NB4 (cell line): Measurements from ENCODE around the gene FNDC4.

Experiments used
- MYC ChIP-seq: IDR thresholded peaks from 2 replicates; pipeline ENCODE4 v1.6.1; 2011; ENCODE audit warnings: low read depth, low read length
- POLR2A ChIP-seq: IDR thresholded peaks from 2 replicates; pipeline ENCODE4 v1.6.1; 2011; ENCODE audit warnings: mild to moderate bottlenecking; ENCODE audit not compliant: insufficient read length; ENCODE audit errors: extremely low read depth
- TF ChIP-seq, protein P1 (sequence below): IDR thresholded peaks from one replicate; pipeline ENCODE4 v1.5.1; 2012; ENCODE audit warnings: low read depth, low read length
- TF ChIP-seq, protein P2 (sequence below): IDR thresholded peaks from 2 replicates; pipeline ENCODE4 v1.6.1; 2011; ENCODE audit warnings: low read depth, low read length

- TF ChIP-seq, protein P1, sequence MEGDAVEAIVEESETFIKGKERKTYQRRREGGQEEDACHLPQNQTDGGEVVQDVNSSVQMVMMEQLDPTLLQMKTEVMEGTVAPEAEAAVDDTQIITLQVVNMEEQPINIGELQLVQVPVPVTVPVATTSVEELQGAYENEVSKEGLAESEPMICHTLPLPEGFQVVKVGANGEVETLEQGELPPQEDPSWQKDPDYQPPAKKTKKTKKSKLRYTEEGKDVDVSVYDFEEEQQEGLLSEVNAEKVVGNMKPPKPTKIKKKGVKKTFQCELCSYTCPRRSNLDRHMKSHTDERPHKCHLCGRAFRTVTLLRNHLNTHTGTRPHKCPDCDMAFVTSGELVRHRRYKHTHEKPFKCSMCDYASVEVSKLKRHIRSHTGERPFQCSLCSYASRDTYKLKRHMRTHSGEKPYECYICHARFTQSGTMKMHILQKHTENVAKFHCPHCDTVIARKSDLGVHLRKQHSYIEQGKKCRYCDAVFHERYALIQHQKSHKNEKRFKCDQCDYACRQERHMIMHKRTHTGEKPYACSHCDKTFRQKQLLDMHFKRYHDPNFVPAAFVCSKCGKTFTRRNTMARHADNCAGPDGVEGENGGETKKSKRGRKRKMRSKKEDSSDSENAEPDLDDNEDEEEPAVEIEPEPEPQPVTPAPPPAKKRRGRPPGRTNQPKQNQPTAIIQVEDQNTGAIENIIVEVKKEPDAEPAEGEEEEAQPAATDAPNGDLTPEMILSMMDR, result no peak
- no peak for TF ChIP-seq POLR2A
- TF ChIP-seq, protein P2, sequence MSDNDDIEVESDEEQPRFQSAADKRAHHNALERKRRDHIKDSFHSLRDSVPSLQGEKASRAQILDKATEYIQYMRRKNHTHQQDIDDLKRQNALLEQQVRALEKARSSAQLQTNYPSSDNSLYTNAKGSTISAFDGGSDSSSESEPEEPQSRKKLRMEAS, result no peak
- no peak for TF ChIP-seq MYC
These were observed 898 bp upstream of the FNDC4 start for GRCh38 chr2:27495840-27496356.
